Immature natural killer cell (primary cell): ENCODE measurements around the gene FOXN4. TPM values are rescaled to one million over a fixed set of nuclear protein-coding genes. Genes with fewer than 3 reads are reported as not detected.

Source experiments
- DNase-seq, 3 donors: peaks; one replicate each; pipeline ENCODE4 v3.0.0; 2022; ENCODE audit warnings: mixed read lengths in 1 of 3
- H3K27ac Mint-ChIP-seq, 6 donors: one replicate each; pipeline ENCODE4 v1.8.0; 2020; ENCODE audit warnings: mixed read lengths in 6 of 6, mild to moderate bottlenecking in 5 of 6, inconsistent platforms in 4 of 6, moderate library complexity in 3 of 6
- H3K27me3 Mint-ChIP-seq, 3 donors: one replicate each; pipeline ENCODE4 v1.8.0; 2020 to 2021; ENCODE audit warnings: low read depth in 3 of 3, mild to moderate bottlenecking in 3 of 3, mixed read lengths in 3 of 3, moderate library complexity in 3 of 3, inconsistent platforms in 1 of 3
- H3K36me3 Mint-ChIP-seq, 3 donors: one replicate each; pipeline ENCODE4 v1.8.0; 2020; ENCODE audit warnings: mixed read lengths in 3 of 3, inconsistent platforms in 2 of 3, mild to moderate bottlenecking in 2 of 3
- H3K4me1 Mint-ChIP-seq, 2 donors: one replicate each; pipeline ENCODE4 v1.8.0; 2020; ENCODE audit warnings: inconsistent platforms in 2 of 2, mild to moderate bottlenecking in 2 of 2, mixed read lengths in 2 of 2, moderate library complexity in 1 of 2
- H3K4me3 Mint-ChIP-seq, 5 donors: one replicate each; pipeline ENCODE4 v1.8.0; 2020; ENCODE audit warnings: mild to moderate bottlenecking in 5 of 5, mixed read lengths in 5 of 5, inconsistent platforms in 3 of 5, moderate library complexity in 3 of 5
- H3K9me3 Mint-ChIP-seq, 6 donors: one replicate each; pipeline ENCODE4 v1.8.0; 2020; ENCODE audit warnings: mild to moderate bottlenecking in 6 of 6, mixed read lengths in 6 of 6, inconsistent platforms in 4 of 6, moderate library complexity in 3 of 6
- polyA plus RNA-seq, 3 donors: library from polyadenylated mRNA; unstranded; fragments of 300-500 nt; fragmentation: Illumina TruSeq; gene quantifications; one replicate each; pipeline ENCODE4 v1.2.3, GENCODE V29; 2021

Gene FOXN4
- polyA plus RNA-seq, 3 donors from 2014 or later, result not detected

- Mint-ChIP-seq H3K27ac (no peak overlapping the region), H3K27me3 (peaks cover 0 to 3% (median 2%) of the 10 kb centered on the region in 3 donors), H3K4me3 (no peak overlapping the region), H3K9me3 (peaks cover 0 to 2% (median 0%) of the 10 kb centered on the region in 6 donors), H3K36me3 (no peaks in the 10 kb centered on the region), H3K4me1 (no peaks in the 10 kb centered on the region)
- DNase-seq, result no peak
Measured at GRCh38 chr12:109268896-109269295, 40.2 kb downstream of the FOXN4 start.

GRCh38 chr12:109267361-109267760 is 41.7 kb downstream of the FOXN4 start:
- H3K27me3 Mint-ChIP-seq, result peaks cover 0 to under 1% (median 0%) of the 10 kb centered on the region in 3 donors
- no peak for DNase-seq
- H3K9me3 Mint-ChIP-seq, result peaks cover 0 to 2% (median 0%) of the 10 kb centered on the region in 6 donors
- no peak overlapping the region for H3K27ac Mint-ChIP-seq
- H3K36me3 Mint-ChIP-seq, result peaks cover 0 to 3% (median 0%) of the 10 kb centered on the region in 3 donors
- H3K4me3 Mint-ChIP-seq, result no peak overlapping the region
- no peaks in the 10 kb centered on the region for H3K4me1 Mint-ChIP-seq

- Mint-ChIP-seq H3K4me1 (no peaks in the 10 kb centered on the region), H3K4me3 (no peak overlapping the region)
Measured at GRCh38 chr12:109266106-109266879, 42.8 kb downstream of the FOXN4 start.

DNA sequence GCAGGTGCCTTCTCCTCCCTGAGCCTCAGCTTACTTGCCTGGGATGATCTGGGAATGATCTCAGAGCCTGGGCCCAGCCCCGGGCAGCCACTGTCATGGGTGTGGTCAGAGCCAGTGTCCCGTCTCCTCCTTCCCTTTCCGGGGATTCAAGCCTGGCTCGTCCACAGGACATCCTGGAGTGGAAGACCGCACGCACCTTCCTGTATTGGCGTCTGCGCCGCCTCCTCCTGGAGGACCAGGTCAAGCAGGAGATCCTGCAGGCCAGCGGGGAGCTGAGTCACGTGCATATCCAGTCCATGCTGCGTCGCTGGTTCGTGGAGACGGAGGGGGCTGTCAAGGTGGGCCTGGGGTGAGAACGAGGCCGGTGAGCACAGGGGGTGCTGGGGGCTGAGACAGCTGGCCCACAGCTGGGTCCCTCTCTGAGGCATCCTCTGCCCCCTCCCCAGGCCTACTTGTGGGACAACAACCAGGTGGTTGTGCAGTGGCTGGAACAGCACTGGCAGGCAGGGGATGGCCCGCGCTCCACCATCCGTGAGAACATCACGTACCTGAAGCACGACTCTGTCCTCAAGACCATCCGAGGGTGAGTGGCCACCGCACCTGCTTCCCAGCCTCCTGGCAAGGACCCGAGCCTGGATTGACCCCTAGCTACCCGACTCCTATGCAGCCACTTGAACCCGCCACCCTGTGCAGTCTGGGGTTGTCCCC is 44.0 kb downstream of the FOXN4 start:
- Mint-ChIP-seq H3K27me3 (no peaks in the 10 kb centered on the region), H3K27ac (no peak overlapping the region), H3K36me3 (peaks cover 0 to 3% (median 0%) of the 10 kb centered on the region in 3 donors), H3K4me1 (no peaks in the 10 kb centered on the region), H3K4me3 (no peak overlapping the region), H3K9me3 (peaks cover 0 to 2% (median 0%) of the 10 kb centered on the region in 6 donors)
- no peak for DNase-seq

More at GRCh38 chr12:109266106-109266879, 42.8 kb downstream of the FOXN4 start:
- Mint-ChIP-seq H3K27me3 (no peaks in the 10 kb centered on the region), H3K27ac (no peak overlapping the region), H3K9me3 (peaks cover 0 to 2% (median 0%) of the 10 kb centered on the region in 6 donors), H3K36me3 (peaks cover 0 to 3% (median 0%) of the 10 kb centered on the region in 3 donors)
- DNase-seq, result no peak

GRCh38 chr12:109264095-109264942 is 44.8 kb downstream of the FOXN4 start:
- Mint-ChIP-seq H3K9me3 (peaks cover 0 to 2% (median 0%) of the 10 kb centered on the region in 6 donors), H3K36me3 (peaks cover 0 to 3% (median 0%) of the 10 kb centered on the region in 3 donors)
- peak; percentile 5 to 33 (median 9) for DNase-seq

DNA sequence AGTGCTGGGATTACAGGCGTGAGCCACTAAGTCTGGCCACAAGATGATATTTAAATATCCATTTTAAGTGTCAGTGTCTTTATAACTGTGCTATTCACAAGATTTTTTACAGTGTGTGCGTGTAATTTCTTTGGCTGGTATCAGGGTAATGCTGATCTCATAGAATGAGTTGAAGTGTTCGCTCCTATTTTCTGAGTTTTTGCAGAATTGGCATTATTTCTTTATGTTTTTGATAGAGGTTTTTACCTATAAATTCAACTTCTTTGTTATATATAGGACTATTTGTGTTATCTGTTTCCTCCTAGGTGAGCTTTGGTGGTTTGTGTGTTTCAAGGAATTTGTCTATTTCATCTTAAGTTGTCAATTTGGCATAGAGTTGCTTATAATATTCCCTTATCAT is 45.6 kb downstream of the FOXN4 start:
- peaks cover 0 to 3% (median 0%) of the 10 kb centered on the region in 3 donors for H3K36me3 Mint-ChIP-seq
- peaks cover 0 to 2% (median 0%) of the 10 kb centered on the region in 6 donors for H3K9me3 Mint-ChIP-seq
- no peak for DNase-seq

More at GRCh38 chr12:109264095-109264942, 44.8 kb downstream of the FOXN4 start:
- no peaks in the 10 kb centered on the region for H3K27me3 Mint-ChIP-seq
- no peak overlapping the region for H3K4me3 Mint-ChIP-seq
- H3K4me1 Mint-ChIP-seq, result no peaks in the 10 kb centered on the region
- no peak overlapping the region for H3K27ac Mint-ChIP-seq

GRCh38 chr12:109261939-109262338 is 47.1 kb downstream of the FOXN4 start:
- no peak overlapping the region for H3K4me3 Mint-ChIP-seq
- H3K36me3 Mint-ChIP-seq, result peaks cover 0 to 3% (median 0%) of the 10 kb centered on the region in 3 donors
- no peaks in the 10 kb centered on the region for H3K4me1 Mint-ChIP-seq
- H3K27ac Mint-ChIP-seq, result no peak overlapping the region
- H3K27me3 Mint-ChIP-seq, result no peaks in the 10 kb centered on the region
- DNase-seq, result no peak
- H3K9me3 Mint-ChIP-seq, result peaks cover 0 to 2% (median 0%) of the 10 kb centered on the region in 6 donors

More for the DNA sequence above, 45.6 kb downstream of the FOXN4 start:
- no peak overlapping the region for H3K27ac Mint-ChIP-seq
- H3K4me3 Mint-ChIP-seq, result no peak overlapping the region
- H3K27me3 Mint-ChIP-seq, result no peaks in the 10 kb centered on the region
- H3K4me1 Mint-ChIP-seq, result no peaks in the 10 kb centered on the region

DNA sequence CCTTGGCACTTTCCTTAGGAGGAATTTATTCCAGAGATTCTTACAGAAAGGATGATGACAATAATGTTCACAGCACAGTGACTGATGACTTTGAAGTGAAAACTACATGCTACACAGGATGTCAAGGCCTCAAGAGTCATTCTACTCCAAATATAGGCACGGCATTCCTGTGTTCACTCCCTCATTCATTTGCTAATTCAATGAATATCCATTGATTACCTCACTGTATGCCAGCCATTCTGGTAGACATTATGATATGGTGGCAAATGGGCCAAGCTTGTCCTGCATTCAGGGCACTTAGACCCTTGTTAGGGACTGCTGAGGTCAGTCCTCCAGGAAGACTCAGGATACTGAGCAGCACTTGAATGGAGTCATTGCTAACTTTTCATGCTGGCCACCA is 48.0 kb downstream of the FOXN4 start:
- peaks cover 0 to 3% (median 0%) of the 10 kb centered on the region in 3 donors for H3K36me3 Mint-ChIP-seq
- DNase-seq, result no peak
- no peak overlapping the region for H3K27ac Mint-ChIP-seq

DNA sequence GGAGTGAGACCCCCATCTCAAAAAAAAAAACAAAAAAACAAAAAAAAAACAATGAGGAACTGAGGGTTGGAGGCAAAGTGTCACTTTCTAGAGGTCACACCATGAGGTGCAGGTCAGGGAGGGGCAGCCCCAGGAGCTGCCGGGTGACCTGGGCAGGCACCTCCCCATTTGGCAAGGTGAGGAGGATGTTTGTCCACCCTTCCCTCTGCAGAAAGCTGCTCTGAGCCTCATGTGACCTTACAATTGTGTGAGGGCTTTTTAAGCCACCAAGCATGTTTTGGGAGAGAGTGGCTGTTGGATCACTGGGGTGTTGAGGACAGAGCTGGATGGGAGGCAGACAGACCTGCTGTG is 49.6 kb downstream of the FOXN4 start:
- H3K4me3 Mint-ChIP-seq, result no peak overlapping the region
- peaks cover 0 to 4% (median 2%) of the 10 kb centered on the region in 3 donors for H3K27me3 Mint-ChIP-seq
- H3K4me1 Mint-ChIP-seq, result no peaks in the 10 kb centered on the region
- no peak overlapping the region for H3K27ac Mint-ChIP-seq
- H3K9me3 Mint-ChIP-seq, result peaks cover 0 to under 1% (median 0%) of the 10 kb centered on the region in 6 donors
- H3K36me3 Mint-ChIP-seq, result peaks cover 0 to 4% (median 3%) of the 10 kb centered on the region in 3 donors
- no peak for DNase-seq

More for the DNA sequence above, 48.0 kb downstream of the FOXN4 start:
- Mint-ChIP-seq H3K4me1 (no peaks in the 10 kb centered on the region), H3K27me3 (no peaks in the 10 kb centered on the region), H3K4me3 (no peak overlapping the region), H3K9me3 (peaks cover 0 to 2% (median 0%) of the 10 kb centered on the region in 6 donors)

DNA sequence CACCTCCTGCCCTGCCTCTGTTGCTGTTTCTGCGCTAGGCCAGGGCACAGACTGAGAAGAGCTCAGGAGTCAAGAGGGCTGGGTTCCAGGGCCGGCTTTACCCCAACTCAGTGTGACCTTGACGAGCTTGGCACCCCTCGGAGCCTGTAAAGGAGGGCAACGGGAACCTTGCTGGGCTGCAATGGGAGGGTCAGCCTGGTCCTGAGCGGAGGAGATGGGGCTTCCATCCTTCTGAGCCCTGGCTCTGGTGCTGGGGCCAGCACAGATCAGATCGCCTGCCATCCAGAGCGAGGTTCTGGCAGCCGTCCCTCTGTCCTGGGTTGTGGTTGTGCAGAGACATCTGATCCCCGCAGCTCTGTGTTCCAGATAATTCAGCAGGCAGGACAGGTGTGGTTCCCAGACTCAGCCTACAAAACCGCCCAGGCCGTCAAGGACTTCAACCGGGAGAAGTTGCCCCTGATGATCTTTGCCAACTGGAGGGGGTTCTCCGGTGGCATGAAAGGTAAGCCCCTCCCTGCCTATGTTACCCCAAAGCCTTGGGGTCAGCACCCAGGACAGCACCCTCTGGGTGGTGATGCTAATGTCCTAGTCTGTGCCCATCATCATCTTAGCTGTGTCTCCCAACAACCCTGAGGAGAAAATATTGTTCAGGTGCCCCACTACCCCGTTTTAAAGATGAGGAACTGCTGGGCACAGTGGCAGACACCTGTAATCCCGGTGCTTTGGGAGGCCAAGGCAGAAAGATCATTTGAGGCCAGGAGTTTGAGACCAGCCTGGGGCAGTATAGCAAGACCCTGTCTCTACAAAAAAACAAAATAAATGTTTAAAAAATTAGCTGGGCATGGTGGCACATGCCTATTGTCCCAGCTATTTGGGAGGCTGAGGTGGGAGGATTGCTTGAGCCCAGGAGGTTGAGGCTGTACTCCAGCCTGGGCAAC is 50.2 kb downstream of the FOXN4 start:
- H3K36me3 Mint-ChIP-seq, result peaks cover 4 to 5% (median 4%) of the 10 kb centered on the region in 3 donors

GRCh38 chr12:109258201-109258600 is 50.9 kb downstream of the FOXN4 start:
- H3K9me3 Mint-ChIP-seq, result peaks cover 0 to 7% (median 0%) of the 10 kb centered on the region in 6 donors
- peaks cover 0 to 4% (median 2%) of the 10 kb centered on the region in 3 donors for H3K27me3 Mint-ChIP-seq
- no peak for DNase-seq
- H3K4me1 Mint-ChIP-seq, result no peaks in the 10 kb centered on the region
- H3K36me3 Mint-ChIP-seq, result peaks cover 3 to 9% (median 8%) of the 10 kb centered on the region in 3 donors
- H3K27ac Mint-ChIP-seq, result no peak overlapping the region
- H3K4me3 Mint-ChIP-seq, result no peak overlapping the region

More for the DNA sequence above, 50.2 kb downstream of the FOXN4 start:
- Mint-ChIP-seq H3K27me3 (peaks cover 0 to 4% (median 2%) of the 10 kb centered on the region in 3 donors), H3K4me1 (no peaks in the 10 kb centered on the region), H3K4me3 (no peak overlapping the region), H3K27ac (no peak overlapping the region), H3K9me3 (peaks cover 0 to 4% (median 0%) of the 10 kb centered on the region in 6 donors)
- DNase-seq, result no peak

DNA sequence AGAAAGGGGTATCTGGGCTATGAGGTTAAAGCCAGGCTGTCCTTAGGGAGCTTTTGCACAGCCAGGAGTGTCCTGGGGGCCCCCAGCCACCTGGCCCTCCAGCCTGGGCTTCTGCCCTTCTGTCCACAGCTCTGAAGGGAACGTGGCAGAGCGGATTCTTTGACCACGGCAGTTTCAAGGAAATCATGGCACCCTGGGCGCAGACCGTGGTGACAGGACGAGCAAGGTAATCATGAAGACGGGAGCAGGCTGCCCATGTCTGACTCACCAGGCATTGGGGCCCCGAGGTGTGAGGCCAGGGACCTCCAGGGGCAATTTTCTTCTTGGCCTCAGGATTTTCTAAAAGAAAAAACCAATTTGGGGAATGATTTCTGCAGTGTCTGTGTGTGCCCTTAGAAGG is 53.1 kb downstream of the FOXN4 start:
- H3K9me3 Mint-ChIP-seq, result peaks cover 0 to 7% (median under 1%) of the 10 kb centered on the region in 6 donors
- H3K27me3 Mint-ChIP-seq, result peaks cover 0 to 4% (median 2%) of the 10 kb centered on the region in 3 donors
- no peak overlapping the region for H3K4me3 Mint-ChIP-seq
- H3K4me1 Mint-ChIP-seq, result no peaks in the 10 kb centered on the region
- H3K27ac Mint-ChIP-seq, result no peak overlapping the region
- peaks cover 3 to 12% (median 9%) of the 10 kb centered on the region in 3 donors for H3K36me3 Mint-ChIP-seq
- no peak for DNase-seq
